VCaP (cell line): ENCODE data around the gene FAM163B.
A peak's percentile ranks its signal among the peaks of the same experiment; 100 is the strongest.

Experiments
- H3K27ac ChIP-seq: fragments of 450-650 bp; 2 replicates; pipeline ENCODE4 v1.5.1; 2017
- TF ChIP-seq, protein P1 (sequence below): fragments of 450-650 bp; conservative IDR thresholded peaks from 2 replicates; pipeline ENCODE4 v1.5.1; 2017; ENCODE audit warnings: mild to moderate bottlenecking, moderate library complexity

The FAM163B gene

DNA sequence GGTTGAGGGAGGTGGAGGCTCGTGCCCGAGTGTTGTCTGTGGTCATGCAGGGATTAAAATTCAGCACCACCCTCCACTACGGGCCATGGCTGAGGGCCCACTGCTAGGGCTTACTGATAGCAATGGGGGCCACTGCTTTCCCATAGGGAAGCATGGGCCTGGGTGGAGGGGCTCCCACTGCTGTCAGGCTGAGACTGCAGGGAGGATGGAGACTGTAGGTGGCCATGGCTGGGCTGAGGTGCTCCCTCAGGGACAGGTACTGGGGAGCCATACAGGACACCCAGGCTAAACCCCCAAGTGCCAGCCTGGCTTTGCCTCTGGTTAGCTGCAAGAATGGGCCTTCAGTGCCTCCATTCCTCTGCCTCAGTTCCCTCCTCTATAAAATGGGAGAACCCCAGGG, 26.1 kb downstream of the FAM163B start:
- no peak overlapping the region for H3K27ac ChIP-seq

GRCh38 chr9:133582501-133583045, 26.6 kb downstream of the FAM163B start:
- TF ChIP-seq, protein P1, sequence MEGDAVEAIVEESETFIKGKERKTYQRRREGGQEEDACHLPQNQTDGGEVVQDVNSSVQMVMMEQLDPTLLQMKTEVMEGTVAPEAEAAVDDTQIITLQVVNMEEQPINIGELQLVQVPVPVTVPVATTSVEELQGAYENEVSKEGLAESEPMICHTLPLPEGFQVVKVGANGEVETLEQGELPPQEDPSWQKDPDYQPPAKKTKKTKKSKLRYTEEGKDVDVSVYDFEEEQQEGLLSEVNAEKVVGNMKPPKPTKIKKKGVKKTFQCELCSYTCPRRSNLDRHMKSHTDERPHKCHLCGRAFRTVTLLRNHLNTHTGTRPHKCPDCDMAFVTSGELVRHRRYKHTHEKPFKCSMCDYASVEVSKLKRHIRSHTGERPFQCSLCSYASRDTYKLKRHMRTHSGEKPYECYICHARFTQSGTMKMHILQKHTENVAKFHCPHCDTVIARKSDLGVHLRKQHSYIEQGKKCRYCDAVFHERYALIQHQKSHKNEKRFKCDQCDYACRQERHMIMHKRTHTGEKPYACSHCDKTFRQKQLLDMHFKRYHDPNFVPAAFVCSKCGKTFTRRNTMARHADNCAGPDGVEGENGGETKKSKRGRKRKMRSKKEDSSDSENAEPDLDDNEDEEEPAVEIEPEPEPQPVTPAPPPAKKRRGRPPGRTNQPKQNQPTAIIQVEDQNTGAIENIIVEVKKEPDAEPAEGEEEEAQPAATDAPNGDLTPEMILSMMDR, result no peak
- no peak overlapping the region for H3K27ac ChIP-seq

More for the DNA sequence above, 26.1 kb downstream of the FAM163B start:
- TF ChIP-seq, protein P1, result no peak

- TF ChIP-seq, protein P1, result no peak
- no peak overlapping the region for H3K27ac ChIP-seq
Measured at GRCh38 chr9:133581513-133582343, 27.5 kb downstream of the FAM163B start.

DNA sequence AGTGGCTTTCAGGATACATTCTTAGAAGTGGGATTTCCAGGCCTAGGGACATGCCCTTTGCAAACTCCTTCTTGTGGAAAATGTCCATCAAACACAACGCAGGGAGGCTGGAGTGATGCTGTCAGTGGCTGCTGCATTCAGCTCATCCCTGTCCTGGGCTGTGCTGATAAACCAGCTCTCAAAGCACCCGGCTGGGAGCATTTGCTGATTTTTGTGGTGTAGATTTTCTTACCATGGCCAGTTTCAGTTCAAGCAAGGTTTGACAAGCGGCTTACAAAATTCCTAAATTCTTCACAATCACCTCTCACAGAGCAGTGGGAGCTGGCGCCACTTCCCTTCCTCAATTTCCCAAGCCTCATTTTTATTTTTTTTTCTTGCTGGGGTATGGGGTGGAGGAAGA, 28.2 kb downstream of the FAM163B start:
- 0 out of 2 replicates have a peak overlapping the region, but pooled peaks have one; percentile 5 for H3K27ac ChIP-seq
- TF ChIP-seq, protein P1, result no peak

DNA sequence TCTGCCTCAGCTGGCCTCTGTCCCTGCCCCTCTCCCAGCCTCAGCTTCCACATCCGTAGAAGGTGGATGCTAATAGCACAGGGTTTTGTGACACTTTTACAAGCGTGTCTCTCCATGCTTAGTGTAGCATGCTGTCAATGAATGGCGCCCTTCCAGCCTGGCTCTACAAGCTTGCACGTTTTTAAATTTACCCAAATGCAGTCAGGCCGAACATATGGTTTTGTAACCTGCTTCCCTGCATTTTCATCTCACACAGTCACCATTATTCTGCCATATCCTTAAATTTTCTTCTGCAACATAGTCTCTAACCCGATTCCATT, 28.8 kb downstream of the FAM163B start:
- 0 out of 2 replicates have a peak overlapping the region, but pooled peaks have one; percentile 5 for H3K27ac ChIP-seq
- TF ChIP-seq, protein P1, result no peak

DNA sequence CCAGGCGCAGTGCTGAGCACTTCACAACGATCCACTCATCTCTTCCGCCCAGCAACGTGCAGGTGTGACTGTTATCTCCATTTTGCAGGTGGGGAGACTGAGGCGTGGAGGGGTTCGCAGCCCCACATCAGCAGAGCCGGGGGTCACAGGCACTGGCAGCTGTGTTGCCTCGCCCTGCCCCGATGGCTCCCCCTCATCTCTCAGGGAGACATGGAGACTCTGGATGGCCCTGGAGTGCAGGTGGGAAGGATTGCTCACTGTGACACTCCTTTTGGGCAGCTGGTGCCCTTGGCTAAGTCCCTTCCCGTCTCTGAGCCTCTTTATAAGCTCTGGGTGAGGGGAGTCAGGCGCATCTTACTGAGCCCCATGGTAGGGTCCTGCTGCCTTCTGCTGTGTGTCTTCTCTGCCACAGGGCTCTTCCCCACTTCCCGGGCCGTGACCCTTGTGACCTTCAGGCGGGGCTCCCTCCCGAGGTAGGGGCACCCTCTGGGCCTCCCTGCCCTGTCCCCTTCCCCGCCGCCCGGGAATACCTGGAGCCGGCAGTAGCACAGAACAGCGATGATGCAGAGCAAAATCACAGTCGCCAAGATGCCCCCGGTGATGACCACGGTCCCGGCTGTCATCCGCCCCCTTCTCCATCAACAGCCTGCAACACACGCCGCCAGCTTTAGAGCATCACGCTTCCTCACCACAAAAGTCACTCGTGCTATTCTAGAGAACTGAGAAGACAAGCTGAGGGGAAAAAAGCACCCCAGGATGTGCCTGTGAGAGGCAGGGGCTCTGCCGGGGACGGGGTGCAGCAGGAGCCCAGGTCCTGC, 29.4 kb downstream of the FAM163B start:
- no peak overlapping the region for H3K27ac ChIP-seq
- TF ChIP-seq, protein P1, result no peak
